Fibroblast of villous mesenchyme (primary cell): Measurements from ENCODE around the gene NFAM1. TPM values are rescaled to one million over a fixed set of nuclear protein-coding genes. Genes with fewer than 3 reads are reported as not detected.

Experiments
- DNase-seq: peaks from one replicate; pipeline ENCODE4 v3.0.0-alpha.2; 2010; ENCODE audit warnings: low read depth
- H3K4me3 ChIP-seq: 2 replicates; pipeline ENCODE4 v1.5.1; 2011; ENCODE audit warnings: low read depth, mild to moderate bottlenecking, low read length
- CTCF ChIP-seq: IDR thresholded peaks from 2 replicates; pipeline ENCODE4 v1.5.1; 2012; ENCODE audit warnings: low read depth, mild to moderate bottlenecking, low read length; ENCODE audit not compliant: insufficient read depth
- total RNA-seq: library from RNA; depleted of rRNA; stranded (reverse); fragments of >200 nt; gene quantifications from 2 replicates; pipeline ENCODE4 v1.2.3, GENCODE V29; 2012

The NFAM1 gene
- total RNA-seq, 1 donor = not detected

- no peak for TF ChIP-seq CTCF
- H3K4me3 ChIP-seq = no peak overlapping the region
- no peak for DNase-seq
Observed at GRCh38 chr22:42332089-42332488, 100.1 kb downstream of the NFAM1 start.

- DNase-seq = no peak
- no peak overlapping the region for H3K4me3 ChIP-seq
- TF ChIP-seq CTCF = no peak
Observed at GRCh38 chr22:42331014-42331413, 101.2 kb downstream of the NFAM1 start.

Other genes starting within 250 kb of the NFAM1 start
- gene TCF20, start 161.8 kb downstream of the NFAM1 start, total RNA-seq = 26.4 and 30.7 TPM in 2 replicates
- gene RRP7A, start 87.4 kb upstream of the NFAM1 start, total RNA-seq = 24.5 and 29.8 TPM in 2 replicates
- gene SERHL2, start 121.6 kb upstream of the NFAM1 start, total RNA-seq = 2.2 and 2.3 TPM in 2 replicates
- gene POLDIP3, start 182.5 kb upstream of the NFAM1 start, total RNA-seq = 22.5 and 26.3 TPM in 2 replicates
- gene ATP5MGL, start 208.2 kb upstream of the NFAM1 start, total RNA-seq = 0.43 and 0.64 TPM in 2 replicates
- gene CYB5R3, start 217.0 kb upstream of the NFAM1 start, total RNA-seq = 57.9 and 67.0 TPM in 2 replicates